ENCODE results near the gene SFTPD. TPM values are rescaled to one million over a fixed set of nuclear protein-coding genes. Genes with fewer than 3 reads are reported as not detected.
"Not testable (repeated sequence)": the region's sequence is repeated elsewhere in the genome, so short reads cannot be mapped to it uniquely, and the experiment has no call there.

Gene SFTPD
- total RNA-seq, 1 experiment from 2014 or later: not detected

- DNase-seq (ENCODE audit: extremely low read depth, low read depth): no peak
Observed at GRCh38 chr10:79928028-79928583, 20.8 kb downstream of the SFTPD start.

- DNase-seq (ENCODE audit: extremely low read depth, low read depth): no peak
Observed at GRCh38 chr10:79927111-79927828, 21.6 kb downstream of the SFTPD start.

GRCh38 chr10:79926037-79926436 lies 22.9 kb downstream of the SFTPD start:
- no peak for DNase-seq (ENCODE audit: extremely low read depth, low read depth)

- no peak for DNase-seq (ENCODE audit: extremely low read depth, low read depth)
Observed at GRCh38 chr10:79925614-79926013, 23.3 kb downstream of the SFTPD start.

GRCh38 chr10:79923669-79924068 lies 25.2 kb downstream of the SFTPD start:
- DNase-seq (ENCODE audit: extremely low read depth, low read depth): no peak

- DNase-seq (ENCODE audit: extremely low read depth, low read depth): no peak
Observed at GRCh38 chr10:79923145-79923544, 25.8 kb downstream of the SFTPD start.

GRCh38 chr10:79922011-79922412 lies 26.9 kb downstream of the SFTPD start:
- DNase-seq (ENCODE audit: extremely low read depth, low read depth): not testable (repeated sequence)

- not testable (repeated sequence) for DNase-seq (ENCODE audit: extremely low read depth, low read depth)
Observed at GRCh38 chr10:79915838-79916237, 33.1 kb downstream of the SFTPD start.

GRCh38 chr10:79914512-79914911 lies 34.4 kb downstream of the SFTPD start:
- not testable (repeated sequence) for DNase-seq (ENCODE audit: extremely low read depth, low read depth)

GRCh38 chr10:79910836-79911235 lies 38.1 kb downstream of the SFTPD start:
- DNase-seq (ENCODE audit: extremely low read depth, low read depth): no peak

GRCh38 chr10:79910344-79910743 lies 38.6 kb downstream of the SFTPD start:
- DNase-seq (ENCODE audit: extremely low read depth, low read depth): no peak

- no peak for DNase-seq (ENCODE audit: extremely low read depth, low read depth)
Observed at GRCh38 chr10:79905322-79906314, 43.3 kb downstream of the SFTPD start.

- DNase-seq (ENCODE audit: extremely low read depth, low read depth): peak; percentile 34
Observed at GRCh38 chr10:79904671-79905321, 44.1 kb downstream of the SFTPD start.

- DNase-seq (ENCODE audit: extremely low read depth, low read depth): not testable (repeated sequence)
Observed at GRCh38 chr10:79901571-79901970, 47.3 kb downstream of the SFTPD start.

GRCh38 chr10:79898597-79899325 lies 50.1 kb downstream of the SFTPD start:
- no peak for DNase-seq (ENCODE audit: extremely low read depth, low read depth)

- DNase-seq (ENCODE audit: extremely low read depth, low read depth): not testable (repeated sequence)
Observed at GRCh38 chr10:79892896-79893295, 56.0 kb downstream of the SFTPD start.

- DNase-seq (ENCODE audit: extremely low read depth, low read depth): no peak
Observed at GRCh38 chr10:79890469-79890868, 58.4 kb downstream of the SFTPD start.

- DNase-seq (ENCODE audit: extremely low read depth, low read depth): not testable (repeated sequence)
Observed at GRCh38 chr10:79888984-79889383, 59.9 kb downstream of the SFTPD start.
